GM12891 (cell line): ENCODE results near the gene COX19.

ENCODE experiments used
- POLR2A ChIP-seq: IDR thresholded peaks from 2 replicates; pipeline ENCODE4 v1.6.1; 2011; ENCODE audit warnings: low read depth, low read length, control low read depth
- POLR2AphosphoS5 ChIP-seq: IDR thresholded peaks from 2 replicates; pipeline ENCODE4 v1.6.1; 2011; ENCODE audit warnings: low read depth, low read length, control low read depth
- SPI1 ChIP-seq: IDR thresholded peaks from 2 replicates; pipeline ENCODE4 v1.6.1; 2011; ENCODE audit warnings: low read depth, low read length, control low read depth
- TAF1 ChIP-seq: IDR thresholded peaks from 2 replicates; pipeline ENCODE4 v1.6.1; 2011; ENCODE audit warnings: low read depth, low read length, control low read depth

GRCh38 chr7:997404-998395, 22.4 kb upstream of the COX19 start:
- TF ChIP-seq POLR2AphosphoS5 (no peak), POLR2A (no peak), TAF1 (no peak), SPI1 (no peak)
